LNCaP clone FGC (cell line): ENCODE data around the gene AKAP1.

ENCODE experiments used
- DNase-seq: peaks from one replicate; pipeline ENCODE4 v3.0.0-alpha.2; 2011; ENCODE audit warnings: low read depth
- H3K4me3 ChIP-seq: 2 replicates; pipeline ENCODE4 v1.5.1; 2011; ENCODE audit warnings: mild to moderate bottlenecking, low read depth, low read length, control low read depth
- CTCF ChIP-seq: IDR thresholded peaks from 2 replicates; pipeline ENCODE4 v1.5.1; 2012; ENCODE audit warnings: mild to moderate bottlenecking; ENCODE audit not compliant: control insufficient read depth, insufficient read depth; ENCODE audit errors: extremely low read depth

Gene AKAP1

GRCh38 chr17:57124053-57124452 lies 39.0 kb downstream of the AKAP1 start:
- no peak for DNase-seq
- no peak for TF ChIP-seq CTCF

GRCh38 chr17:57125406-57125805 lies 40.4 kb downstream of the AKAP1 start:
- no peak for TF ChIP-seq CTCF
- no peak overlapping the region for H3K4me3 ChIP-seq
- no peak for DNase-seq

More at GRCh38 chr17:57124053-57124452, 39.0 kb downstream of the AKAP1 start:
- H3K4me3 ChIP-seq = no peak overlapping the region

GRCh38 chr17:57125866-57126265 lies 40.8 kb downstream of the AKAP1 start:
- no peak for DNase-seq
- no peak overlapping the region for H3K4me3 ChIP-seq
- TF ChIP-seq CTCF = no peak

- peak overlapping the region; percentile 28; the same call in 1 of the 2 replicates for H3K4me3 ChIP-seq
- DNase-seq = peak; percentile 46
- TF ChIP-seq CTCF = peak; percentile 90
Measured at GRCh38 chr17:57130708-57131461, 45.8 kb downstream of the AKAP1 start.

GRCh38 chr17:57132663-57133062 lies 47.6 kb downstream of the AKAP1 start:
- no peak for DNase-seq
- H3K4me3 ChIP-seq = no peak overlapping the region
- no peak for TF ChIP-seq CTCF

- no peak overlapping the region for H3K4me3 ChIP-seq
- DNase-seq = no peak
- no peak for TF ChIP-seq CTCF
Measured at GRCh38 chr17:57133486-57133885, 48.4 kb downstream of the AKAP1 start.
